Stimulated activated CD4-positive, alpha-beta T cell treated with anti-CD3 and anti-CD28 coated beads, TNF-alpha, amount 100 ng/mL, for 24 hours (primary cell): Measurements from ENCODE around the gene CLCN7.
"Not testable (repeated sequence)": the region's sequence is repeated elsewhere in the genome, so short reads cannot be mapped to it uniquely, and the experiment has no call there.

Experiments
- DNase-seq, 3 experiments: peaks; one replicate each; pipeline ENCODE4 v3.0.0-alpha.2; 2020; ENCODE audit warnings: low read depth in 3 of 3

Gene CLCN7

DNA sequence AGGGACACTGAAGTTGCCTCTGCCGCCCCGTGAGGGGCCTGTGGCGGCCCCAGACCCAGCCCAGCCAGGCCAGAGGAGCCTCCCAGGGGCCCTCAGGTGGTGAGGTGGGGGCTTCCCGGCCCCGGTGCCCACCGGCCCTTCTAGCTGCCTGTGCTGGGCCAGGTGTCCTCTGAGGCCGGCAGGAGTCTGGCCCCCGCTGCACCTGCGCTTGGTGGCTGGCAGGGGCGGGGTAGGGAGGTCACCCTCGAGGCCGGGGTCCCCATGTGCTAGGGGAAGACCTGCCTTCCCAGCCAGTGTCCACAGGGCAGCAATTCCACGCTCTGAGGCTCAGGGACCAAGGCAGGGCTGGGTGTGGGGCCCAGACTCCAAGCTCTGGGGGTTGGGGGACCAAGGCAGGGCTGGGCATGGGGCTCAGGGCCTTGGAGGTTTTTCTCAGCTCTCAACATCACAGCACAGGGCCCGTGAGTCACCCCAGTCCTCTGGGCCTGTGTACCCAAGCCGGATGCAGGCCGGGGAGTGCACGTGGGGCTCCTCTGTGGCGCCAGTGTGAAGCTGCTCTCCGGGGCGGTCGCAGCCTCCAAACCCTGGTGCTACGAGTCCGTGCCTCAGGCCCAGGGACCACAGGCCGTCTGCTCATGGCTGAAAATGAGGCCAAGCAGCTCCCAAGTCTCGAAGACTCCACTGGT lies 29.2 kb downstream of the CLCN7 start:
- no peak for DNase-seq

DNA sequence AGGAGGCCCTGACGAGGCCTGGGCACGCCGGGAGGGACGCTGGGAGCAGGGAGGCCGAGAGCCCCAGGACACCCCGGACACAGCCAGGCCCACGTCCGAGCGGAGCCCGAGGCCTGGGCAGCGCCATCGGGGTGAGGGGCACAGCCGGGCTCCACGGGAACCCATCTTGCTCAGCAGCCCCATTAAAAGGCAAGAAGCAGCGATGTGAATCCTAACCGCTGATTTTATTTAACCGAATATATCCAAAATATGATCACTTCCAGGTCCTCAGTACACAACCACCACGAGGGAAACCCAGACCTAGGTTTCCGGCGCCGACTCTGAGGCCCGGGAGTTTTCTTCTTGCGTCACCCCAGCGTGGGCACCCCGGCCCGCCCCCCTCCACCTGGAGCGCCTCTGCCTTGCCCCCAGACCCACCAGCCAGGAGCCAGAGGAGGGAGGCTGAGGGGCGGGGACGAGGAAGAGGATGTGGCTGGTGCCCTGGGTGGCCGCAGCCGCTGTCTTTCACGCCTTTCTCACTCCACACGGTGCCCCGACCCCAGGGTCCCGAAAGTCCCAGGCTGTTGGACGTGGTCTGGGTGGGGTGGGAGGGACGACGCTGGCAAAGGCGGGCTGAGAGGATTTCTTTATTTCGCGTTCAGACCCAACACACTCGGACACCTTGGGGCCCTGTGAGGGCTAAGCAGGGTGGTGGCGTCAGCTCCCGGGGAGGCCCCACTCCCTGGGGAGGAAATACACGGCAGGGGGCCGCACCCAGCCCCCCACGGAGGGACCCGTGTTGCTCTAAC lies 29.9 kb downstream of the CLCN7 start:
- DNase-seq = no peak

DNA sequence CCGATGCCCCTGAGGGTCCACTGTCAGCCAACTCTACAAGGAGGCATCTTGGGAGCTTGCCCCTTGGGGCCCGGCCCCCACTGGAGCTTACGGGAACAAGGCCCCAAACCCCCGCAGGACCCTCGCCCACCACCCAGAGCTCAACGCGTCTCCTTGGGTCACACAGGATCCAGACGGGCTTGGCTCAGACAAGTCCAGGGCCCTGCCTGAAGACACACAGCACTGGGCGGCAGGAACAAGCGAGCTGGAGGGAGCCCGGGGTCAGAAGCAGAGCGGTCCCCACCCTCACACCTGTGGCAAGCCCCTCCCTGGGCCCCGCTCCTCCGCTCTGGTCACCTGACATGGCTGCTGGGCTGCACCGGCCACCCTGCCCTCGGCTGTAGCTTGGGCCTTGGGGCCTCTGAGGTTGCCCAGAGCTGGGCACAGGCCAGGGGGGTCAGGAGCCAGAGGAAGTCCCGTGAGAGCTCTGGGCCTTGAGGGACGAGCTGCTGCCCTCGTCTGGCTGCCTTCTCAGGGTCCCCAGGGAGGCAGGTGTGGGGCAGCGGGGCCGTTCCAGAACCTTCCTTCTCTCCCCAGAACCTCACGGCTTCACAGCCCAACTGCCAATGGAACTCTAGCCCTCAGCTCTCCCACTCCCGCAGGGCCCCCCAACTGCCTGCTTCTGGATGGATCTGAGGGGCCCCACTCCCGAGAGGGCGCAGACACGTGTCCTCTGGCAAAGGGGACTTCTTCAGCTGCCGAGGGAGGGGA lies 30.7 kb downstream of the CLCN7 start, which contains the start of gene CCDC154:
Gene CCDC154, minus strand, starts transcription at position 577 of the 750 bp plus-strand sequence. Its CDS starts 234 bp downstream, at position 343.
- no peak for DNase-seq

DNA sequence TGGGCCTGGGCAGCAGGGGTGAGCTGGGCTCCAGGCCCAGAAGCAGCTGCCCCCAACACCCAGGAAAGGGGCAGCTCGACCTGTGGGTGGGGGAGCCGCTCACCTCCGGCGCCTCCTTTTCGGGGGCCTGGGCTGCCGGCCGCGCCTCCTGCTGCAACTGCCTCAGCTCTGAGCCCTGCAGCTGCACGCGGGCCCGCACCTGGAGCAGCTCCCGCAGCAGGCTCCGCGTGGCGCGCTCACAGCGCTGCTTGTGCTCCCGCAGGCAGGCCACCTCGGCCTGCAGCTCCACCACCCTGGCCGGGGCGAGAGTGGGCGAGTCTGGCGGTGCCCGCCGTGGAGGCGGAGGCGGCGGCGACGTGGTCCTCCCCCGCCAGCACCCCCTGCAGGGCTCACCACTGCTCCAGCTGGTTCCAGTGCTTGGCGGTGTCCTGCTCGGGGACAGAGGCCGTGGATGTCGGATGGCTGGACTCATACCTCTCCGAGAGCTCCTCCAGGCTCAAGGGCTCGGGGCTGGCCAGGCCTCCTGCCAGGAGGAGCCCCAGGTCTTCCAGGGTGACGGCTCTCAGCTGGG lies 31.3 kb downstream of the CLCN7 start:
- no peak for DNase-seq

DNA sequence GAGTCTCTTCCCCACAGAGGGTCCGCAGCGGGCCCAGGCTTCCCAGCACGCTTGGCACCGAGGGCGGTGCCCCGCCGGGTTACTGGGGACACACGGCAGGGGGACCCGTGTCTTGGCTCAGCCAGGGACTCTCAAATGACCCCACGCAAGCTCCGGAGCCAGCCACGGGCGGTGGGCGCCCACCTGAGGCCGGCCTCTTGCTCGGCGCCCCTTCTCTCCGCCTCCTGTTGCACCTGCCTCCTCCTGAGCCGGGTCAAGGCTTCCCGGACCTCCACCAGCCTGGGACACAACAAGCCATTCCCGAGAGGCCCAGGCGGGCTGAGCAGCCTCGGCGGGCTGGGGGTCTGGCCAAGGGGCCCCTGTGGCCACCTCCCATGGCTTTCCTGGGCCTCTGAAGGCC lies 32.1 kb downstream of the CLCN7 start:
- no peak for DNase-seq

DNA sequence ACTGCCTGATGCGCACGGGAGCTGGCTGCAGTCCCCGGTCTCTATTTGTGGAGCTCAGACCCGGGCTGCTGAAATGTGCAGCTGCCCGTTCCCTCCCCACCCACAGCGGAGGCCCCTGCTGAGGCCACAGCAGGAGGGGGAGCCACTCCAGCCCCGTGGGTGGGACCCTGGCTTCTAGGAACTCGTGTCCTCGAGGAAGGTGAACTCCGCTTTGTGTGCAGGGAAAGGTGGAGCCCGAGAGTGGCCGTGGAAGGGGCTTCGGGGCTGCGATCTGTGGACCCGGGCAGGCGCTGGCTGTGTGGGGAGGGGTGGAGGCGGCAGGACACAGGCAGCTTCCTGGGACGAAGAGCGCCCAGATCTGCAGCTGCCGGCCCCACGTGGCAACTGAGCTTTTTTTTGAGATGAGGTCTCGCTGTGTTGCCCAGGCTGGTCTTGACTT lies 33.4 kb downstream of the CLCN7 start:
- no peak for DNase-seq

DNA sequence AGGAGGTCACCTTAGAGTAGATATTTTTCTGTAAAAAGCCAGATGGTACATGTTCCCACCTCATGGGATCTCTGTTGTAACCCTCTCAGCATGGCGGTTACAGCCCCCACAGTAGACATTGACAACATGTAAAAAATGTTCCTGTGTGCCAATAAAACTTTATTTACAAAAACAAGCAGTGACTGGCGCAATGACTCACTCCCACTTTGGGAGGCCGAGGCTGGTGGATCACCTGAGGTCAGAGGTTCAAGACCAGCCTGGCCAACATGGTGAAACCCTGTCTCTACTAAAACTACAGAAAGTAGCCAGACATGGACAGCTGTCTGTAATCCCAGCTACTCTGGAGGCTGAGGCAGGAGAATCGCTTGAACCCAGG lies 35.1 kb downstream of the CLCN7 start:
- DNase-seq = not testable (repeated sequence)

DNA sequence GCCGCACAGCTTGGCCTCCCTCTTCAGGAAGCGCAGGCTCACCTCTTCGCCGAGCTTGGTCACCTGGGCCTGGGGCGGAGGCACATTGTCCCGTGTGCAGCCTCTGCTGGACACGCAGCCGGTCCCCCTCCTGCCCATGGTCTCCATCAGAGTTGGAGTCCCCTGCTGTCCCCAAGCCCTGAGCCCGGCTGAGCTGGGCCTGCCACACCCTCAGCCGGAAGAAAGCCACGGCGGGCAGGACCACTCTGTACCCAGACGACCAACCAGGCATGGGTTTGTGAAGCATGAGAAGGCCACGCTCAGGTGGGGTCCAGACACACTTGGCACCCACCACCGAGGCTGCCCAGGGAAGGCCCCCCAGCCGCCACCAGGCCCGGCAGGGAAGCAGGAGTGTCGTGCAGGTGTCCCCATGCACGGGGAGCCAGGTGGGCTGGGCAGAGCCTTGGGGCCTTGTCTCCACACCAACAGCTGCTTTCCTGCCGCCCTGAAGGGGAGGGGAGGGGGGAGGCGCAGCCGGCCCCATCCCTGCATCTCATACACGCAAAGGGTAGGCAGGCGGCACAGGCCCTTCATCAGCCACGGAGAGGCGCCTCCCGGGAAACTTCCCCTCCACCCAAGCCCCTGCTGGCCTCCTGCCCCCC lies 35.6 kb downstream of the CLCN7 start:
- DNase-seq = no peak

DNA sequence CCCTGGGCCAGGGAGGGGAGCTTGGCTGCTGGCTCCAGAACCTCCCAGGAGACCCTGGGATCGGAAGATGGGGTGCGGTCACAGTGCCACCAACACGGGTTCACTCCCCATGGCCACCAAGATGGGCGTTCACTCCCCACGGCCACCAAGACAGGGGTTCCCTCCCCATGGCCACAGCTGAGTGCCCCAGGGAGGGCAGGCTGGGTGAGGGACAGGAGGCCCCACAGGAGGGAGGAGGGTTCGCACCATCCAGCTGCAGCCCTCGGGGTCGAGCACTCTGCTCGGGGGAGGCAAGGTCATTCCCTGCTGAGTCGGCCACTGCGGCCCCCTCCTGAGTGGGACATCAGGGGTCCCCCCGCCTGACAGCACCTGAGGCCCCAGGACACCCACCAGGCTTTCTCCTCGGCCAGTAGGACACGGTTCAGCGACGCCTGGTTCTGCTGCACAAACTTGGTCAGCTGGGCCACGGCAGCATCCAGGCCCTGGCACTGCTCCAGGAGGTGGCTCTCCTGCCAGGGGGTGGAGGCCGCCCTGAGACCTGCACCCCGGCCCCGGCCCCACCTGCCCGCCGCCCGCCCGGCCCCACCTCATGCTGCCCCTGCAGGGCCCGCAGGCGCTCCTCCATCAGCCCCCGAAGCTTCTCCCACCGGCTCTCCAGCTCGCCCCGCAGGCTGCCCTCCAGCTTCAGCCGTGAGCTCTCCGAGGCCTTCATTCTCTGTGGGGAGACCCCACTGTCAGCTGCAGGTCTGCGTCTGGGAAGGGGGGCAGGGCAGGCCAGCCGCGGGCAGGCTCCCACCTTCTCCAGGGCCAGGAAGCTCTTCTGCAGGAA lies 36.4 kb downstream of the CLCN7 start:
- no peak for DNase-seq

DNA sequence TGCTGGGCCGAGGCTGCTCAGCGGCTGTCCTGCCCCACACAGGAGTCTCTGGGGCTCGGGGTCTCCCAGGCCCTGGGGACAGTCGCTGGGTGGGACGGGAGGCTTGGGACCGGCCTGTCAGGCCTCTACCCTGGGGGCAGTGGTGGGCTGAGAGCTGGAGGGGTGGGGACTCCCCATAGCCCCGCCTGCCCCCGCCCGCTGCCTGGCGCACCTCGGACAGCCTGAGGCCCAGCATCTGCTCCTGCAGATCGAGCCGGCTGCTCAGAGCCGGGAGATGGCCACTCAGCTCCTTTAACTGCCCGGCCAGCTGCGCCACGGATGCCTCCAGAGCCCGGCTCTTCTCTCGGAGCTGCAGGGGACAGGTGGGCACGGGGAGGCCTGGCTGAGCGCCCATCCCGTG lies 37.2 kb downstream of the CLCN7 start:
- DNase-seq = no peak

DNA sequence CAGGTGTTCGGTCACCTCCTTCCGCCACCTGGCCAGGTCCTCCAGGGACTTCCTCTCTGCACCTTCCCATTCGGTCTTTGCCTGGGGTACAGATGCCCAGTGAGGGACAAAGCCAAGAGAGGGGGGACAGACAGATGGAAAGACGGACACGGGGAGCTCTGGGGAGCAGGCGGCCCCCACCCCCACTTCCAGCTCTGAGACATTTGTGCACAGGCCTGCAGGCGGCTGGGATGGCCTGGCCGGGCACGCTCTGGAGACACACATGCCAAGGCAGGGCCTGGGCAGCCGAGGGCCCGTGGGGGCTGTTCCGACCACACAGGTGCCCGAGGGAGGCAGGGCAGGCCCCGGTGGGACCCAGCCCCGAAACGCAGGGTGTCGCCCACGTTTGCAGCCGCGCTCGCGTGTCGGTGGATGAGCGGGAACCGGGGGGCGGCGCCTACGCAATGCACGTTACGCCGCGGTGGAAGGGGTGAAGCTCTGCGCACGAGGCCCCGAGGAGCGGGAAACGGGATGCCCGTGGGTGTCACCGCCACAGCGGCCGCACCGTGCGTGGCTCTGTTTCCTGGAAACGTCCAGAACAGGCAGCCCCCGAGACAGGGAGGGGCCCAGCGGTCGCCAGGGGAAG lies 38.0 kb downstream of the CLCN7 start:
- DNase-seq = no peak

DNA sequence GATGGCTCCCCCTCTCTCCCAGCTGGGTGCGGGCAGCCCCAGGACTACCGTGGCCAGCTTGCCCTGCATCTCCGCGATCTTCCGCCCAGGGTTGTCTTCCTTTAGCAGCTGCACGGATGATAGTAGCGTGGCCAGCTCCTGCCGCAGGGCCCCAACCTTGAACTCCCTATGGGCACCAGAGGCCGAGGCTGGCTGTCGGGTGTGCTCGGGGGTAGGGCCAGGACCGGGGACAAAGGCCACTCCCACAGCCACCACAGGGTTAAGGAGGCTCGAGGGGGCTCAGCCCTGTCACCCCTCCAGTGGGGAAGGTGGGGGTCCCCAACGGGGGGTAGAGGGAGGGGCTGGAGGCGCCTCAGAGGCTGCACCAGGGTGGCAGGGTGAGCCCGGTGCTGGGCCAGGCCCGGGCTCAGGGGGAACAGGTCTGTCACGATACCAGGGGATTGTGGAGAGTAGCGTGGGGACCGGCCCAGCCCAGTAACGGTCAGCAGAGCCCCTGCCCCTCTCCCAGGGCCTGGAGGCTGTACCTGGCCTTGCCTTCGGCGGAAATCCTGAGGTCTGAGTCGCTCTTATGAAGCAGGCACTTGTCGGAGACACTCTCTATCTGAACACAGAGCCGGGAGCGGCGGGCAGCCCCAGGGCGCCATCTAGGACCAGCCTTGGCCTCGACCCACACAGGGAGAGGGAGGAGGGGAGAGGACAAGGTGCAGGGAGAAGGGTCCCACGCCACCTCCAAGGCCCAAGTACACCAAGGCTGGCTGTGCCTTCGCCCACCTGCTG lies 38.7 kb downstream of the CLCN7 start:
- no peak for DNase-seq

DNA sequence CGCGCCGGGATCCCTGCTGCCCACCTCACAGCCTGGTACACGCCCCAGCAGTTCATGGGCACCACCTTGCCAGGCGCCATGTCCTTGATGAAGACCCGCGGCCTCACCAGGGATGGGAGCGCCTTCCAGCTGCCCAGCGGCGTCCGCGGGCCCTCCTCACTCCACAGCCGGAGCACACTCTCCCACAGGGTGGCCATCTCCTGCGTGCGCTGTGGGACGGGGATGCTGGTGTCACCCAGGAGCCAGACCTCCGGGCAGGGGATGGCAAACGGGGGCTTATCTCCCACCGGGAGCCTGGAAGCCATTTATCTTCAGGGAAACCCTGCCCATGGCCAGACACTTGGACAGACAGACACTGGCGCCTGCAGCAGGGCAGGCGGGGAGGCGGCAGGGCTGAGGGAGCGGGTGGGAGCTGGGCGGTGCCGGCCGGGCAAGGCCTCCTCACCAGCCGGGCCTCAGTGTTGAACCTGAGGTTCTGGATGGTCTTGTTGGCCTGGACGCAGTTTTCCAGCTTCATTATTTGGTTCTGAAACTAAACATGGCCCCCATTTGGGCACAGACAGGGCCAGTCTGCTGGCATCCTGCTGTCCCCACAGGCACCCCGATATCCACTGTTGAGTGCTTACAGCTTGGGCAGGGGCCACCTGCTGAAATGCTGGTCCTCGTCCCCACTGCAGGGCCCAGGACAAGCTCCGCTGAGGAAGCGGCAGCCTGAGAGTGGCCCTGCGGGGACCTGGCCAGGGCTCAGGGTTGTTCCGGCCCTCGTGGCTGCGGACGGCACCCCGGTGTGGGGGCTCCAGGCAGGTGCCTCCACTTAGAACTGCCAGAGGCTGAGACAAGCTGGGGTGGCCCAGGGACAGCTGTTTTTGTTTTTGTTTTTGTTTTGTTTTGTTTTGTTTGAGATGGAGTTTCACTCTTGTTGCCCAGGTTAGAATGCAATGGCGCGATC lies 39.9 kb downstream of the CLCN7 start:
- DNase-seq = no peak

DNA sequence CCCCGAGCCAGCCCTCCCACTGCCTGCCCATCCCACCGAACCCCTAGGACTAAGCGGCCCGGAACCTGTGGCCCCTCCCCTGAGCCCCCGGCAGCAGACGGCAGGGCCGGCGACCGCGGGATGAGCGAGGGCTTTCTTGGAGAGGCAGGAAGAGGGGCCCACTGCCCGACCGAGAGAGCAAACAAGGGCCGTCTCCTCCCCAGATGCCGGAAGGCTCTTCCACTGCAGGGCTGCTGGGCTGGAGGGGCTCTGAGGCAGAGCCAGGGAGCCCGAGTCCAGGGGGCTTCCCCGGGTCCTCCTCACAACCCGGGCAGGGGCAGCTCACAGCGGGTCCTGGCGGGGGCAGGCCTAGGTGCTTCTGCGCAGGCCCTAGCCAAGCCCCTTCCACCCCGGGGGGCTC lies 41.1 kb downstream of the CLCN7 start:
- no peak for DNase-seq

DNA sequence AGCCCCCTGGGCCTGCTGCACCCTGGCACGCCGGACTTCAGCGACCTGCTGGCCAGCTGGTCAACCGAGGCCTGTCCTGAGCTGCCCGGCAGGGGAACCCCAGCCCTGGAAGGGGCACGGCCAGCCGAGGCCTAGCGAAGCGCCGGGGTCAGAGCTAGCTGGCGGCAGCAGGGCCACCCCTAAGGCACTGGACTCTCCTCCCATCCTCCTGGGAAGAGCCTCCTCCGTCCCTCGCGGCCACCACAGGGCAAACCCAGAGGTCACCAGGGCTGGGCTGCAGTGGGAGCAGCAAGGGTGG lies 41.6 kb downstream of the CLCN7 start:
- no peak for DNase-seq

DNA sequence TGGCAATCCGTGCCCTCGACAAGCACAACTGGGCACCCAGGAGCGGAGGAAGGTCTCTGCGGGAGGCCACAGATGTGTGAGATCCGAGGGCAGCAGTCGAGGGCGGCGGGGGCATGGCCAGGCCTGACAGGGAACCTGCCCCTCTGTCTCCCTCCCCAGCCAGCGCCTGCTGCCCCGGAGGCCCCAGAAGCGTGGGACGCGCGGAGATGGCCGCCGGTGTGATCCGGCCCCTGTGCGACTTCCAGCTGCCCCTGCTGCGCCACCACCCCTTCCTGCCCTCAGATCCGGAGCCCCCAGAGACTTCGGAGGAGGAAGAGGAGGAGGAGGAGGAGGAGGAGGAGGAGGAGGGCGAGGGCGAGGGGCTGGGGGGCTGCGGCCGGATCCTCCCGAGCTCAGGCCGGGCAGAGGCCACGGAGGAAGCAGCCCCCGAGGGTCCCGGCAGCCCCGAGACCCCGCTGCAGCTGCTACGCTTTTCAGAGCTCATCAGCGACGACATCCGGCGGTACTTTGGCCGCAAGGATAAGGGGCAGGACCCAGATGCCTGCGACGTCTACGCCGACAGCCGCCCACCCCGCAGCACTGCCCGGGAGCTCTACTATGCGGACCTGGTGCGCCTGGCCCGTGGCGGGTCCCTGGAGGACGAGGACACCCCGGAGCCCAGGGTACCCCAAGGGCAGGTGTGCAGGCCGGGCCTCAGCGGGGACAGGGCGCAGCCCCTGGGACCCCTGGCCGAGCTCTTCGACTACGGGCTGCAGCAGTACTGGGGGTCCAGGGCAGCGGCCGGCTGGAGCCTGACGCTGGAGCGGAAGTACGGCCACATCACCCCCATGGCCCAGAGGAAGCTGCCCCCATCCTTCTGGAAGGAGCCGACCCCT lies 42.2 kb downstream of the CLCN7 start:
- no peak for DNase-seq

DNA sequence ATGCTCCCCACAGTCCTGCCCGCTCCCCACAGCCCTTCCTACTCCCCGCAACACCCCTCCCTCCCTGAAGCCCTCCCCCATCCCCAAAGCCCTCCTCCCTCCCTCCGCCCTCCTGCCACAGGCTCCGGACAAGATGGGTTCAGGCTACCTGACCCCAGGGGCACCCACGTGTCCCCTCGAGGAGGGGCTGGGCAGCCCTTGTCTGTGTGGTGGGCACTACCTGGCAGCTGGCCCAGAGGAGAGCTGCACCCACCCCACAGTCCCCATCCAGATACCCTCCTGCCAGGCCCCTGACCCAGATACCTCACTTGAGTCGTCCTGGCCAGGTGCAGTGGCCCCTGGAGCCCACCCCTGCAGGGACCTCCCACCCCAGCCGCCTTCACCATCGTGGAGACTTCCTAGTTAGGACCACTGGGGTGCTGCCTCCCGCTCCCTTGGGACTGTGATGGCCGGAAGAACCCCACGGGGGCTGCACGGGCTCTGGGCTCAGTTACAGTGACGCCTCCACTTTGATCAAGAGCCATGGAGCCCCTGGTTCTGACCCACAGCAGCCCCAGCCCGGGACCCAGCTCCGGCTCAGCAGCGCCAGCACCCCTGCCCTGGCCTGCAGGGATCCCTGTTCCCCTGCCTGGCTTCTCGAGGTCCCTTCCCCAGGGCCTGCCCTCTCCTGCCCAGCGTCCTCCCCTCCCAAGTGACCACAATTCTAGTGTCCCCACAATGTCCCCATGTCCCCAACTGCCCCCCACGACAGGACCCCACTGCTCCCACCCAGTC lies 43.1 kb downstream of the CLCN7 start:
- no peak for DNase-seq
